Left lung (tissue), 10 donors: Measurements from ENCODE around the gene DDT. TPM values are rescaled to one million over a fixed set of nuclear protein-coding genes. Genes with fewer than 3 reads are reported as not detected.
A peak's percentile ranks its signal among the peaks of the same experiment; 100 is the strongest.
"Not testable (repeated sequence)": the region's sequence is repeated elsewhere in the genome, so short reads cannot be mapped to it uniquely, and the experiment has no call there.

Experiments used
- ATAC-seq: fragments of 200-7000 bp; cut with Tn5 transposase; one replicate; pipeline ENCODE4 v1.9.1; 2020; ENCODE audit warnings: moderate library complexity
- DNase-seq, 4 donors: peaks; one replicate each; pipeline ENCODE4 v3.0.0-alpha.2; 2013 to 2020
- H3K27ac ChIP-seq, 2 donors: fragments of 200-600 bp; sonication (generic) in 1 of 2; one replicate each; pipeline versions ENCODE4 v1.5.0 to v1.8.0; 2020 to 2021
- H3K27me3 ChIP-seq, 2 donors: fragments of 200-600 bp; sonication (generic) in 1 of 2; one replicate each; pipeline versions ENCODE4 v1.5.0 to v1.8.0; 2020 to 2021
- H3K36me3 ChIP-seq, 2 donors: fragments of 200-600 bp; sonication (generic) in 1 of 2; one replicate each; pipeline versions ENCODE4 v1.5.0 to v1.8.0; 2020 to 2021
- H3K4me1 ChIP-seq, 2 donors: fragments of 200-600 bp; one replicate each; pipeline ENCODE4 v1.8.0; 2021
- H3K4me3 ChIP-seq, 2 donors: fragments of 200-600 bp; sonication (generic) in 1 of 2; one replicate each; pipeline versions ENCODE4 v1.5.0 to v1.8.0; 2020 to 2021; ENCODE audit warnings: mild to moderate bottlenecking in 1 of 2
- H3K9me3 ChIP-seq, 2 donors: fragments of 200-600 bp; sonication (generic) in 1 of 2; one replicate each; pipeline versions ENCODE4 v1.5.0 to v1.8.0; 2020 to 2021
- intact Hi-C, 2 donors: fragments of 100-400 bp; cut with DNase I; formaldehyde crosslinking; loops; one replicate each; pipeline versions ENCODE4 v1.11.2 to v1.14.2; 2022
- polyA plus RNA-seq, 6 donors: library from polyadenylated mRNA; unstranded; fragments of 120-200 nt; gene quantifications; one replicate each; pipeline ENCODE4 v1.2.1, GENCODE V29; 2013; ENCODE audit not compliant: insufficient read length in 6 of 6
- total RNA-seq, 2 donors: library from RNA; stranded (reverse); fragmentation: NEBNext Ultra II Directional; extraction: Animal tissue kit (Norgen Biotek cat#: 25700); gene quantifications; one replicate each; pipeline ENCODE4 v1.2.1, GENCODE V29; 2021
- TF ChIP-seq, protein P1 (sequence below), 2 donors: fragments of 200-600 bp; sonication (generic) in 1 of 2; IDR thresholded peaks; one replicate each; pipeline versions ENCODE4 v1.5.0 to v1.8.0; 2021; ENCODE audit warnings: antibody characterized with exemption in 2 of 2
- donor health status: DM: no; HTN: yes; CAD: no.
- donor health status: DM: no; HTN: no; CAD: no.

Gene DDT
- total and polyA plus RNA-seq, 8 donors = 52.5 to 132 (median 67.8) TPM

DNA sequence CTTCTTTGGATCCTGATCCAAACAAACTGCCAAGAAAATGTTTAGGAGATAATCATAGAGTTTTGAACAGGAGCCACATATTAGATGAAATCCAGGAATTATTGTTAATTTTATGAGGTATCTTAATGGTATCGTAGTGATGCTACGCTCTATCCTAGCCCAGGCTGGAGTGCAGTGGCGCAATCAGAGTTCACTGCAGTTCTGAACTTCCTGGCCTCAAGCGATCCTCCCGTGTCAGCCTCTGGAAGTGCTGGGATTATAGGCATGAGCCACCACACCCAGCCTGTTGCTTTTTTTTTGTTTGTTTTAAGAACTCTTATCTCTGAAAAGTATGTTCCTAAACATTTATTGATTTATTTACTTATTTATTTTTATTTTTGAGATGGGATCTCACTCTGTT, 28.6 kb upstream of the DDT start:
- intact Hi-C loops = no loop called here
- no peak for DNase-seq

DNA sequence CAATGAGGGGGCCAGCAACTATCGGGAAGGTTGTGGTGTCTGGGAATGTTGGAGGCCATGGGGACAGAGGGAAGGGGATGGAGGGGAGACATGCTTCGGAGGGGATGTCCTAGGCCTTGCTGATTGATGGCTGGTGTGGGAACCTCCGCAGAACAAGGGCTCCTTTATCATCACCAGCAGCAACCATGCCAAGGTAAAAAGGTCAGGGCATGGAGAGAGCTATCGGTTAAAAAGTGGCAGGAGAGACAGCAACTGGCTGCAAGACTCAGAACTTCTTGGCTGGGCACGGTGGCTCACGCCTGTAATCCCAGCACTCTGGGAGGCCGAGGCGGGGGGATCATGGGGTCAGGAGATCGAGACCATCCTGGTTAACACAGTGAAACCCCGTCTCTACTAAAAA, 28.0 kb upstream of the DDT start:
- ATAC-seq (no peak), DNase-seq (no peak)
- Histone ChIP-seq H3K36me3 (no peaks in the 10 kb centered on the region), H3K27ac (no peak overlapping the region), H3K9me3 (no peaks in the 10 kb centered on the region), H3K27me3 (no peaks in the 10 kb centered on the region), H3K4me1 (no peaks in the 10 kb centered on the region), H3K4me3 (no peak overlapping the region)
- intact Hi-C loops = no loop called here
- TF ChIP-seq, protein P1, sequence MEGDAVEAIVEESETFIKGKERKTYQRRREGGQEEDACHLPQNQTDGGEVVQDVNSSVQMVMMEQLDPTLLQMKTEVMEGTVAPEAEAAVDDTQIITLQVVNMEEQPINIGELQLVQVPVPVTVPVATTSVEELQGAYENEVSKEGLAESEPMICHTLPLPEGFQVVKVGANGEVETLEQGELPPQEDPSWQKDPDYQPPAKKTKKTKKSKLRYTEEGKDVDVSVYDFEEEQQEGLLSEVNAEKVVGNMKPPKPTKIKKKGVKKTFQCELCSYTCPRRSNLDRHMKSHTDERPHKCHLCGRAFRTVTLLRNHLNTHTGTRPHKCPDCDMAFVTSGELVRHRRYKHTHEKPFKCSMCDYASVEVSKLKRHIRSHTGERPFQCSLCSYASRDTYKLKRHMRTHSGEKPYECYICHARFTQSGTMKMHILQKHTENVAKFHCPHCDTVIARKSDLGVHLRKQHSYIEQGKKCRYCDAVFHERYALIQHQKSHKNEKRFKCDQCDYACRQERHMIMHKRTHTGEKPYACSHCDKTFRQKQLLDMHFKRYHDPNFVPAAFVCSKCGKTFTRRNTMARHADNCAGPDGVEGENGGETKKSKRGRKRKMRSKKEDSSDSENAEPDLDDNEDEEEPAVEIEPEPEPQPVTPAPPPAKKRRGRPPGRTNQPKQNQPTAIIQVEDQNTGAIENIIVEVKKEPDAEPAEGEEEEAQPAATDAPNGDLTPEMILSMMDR (IDR thresholded peaks at IDR 0.05) = no peak

More for the DNA sequence above, 28.6 kb upstream of the DDT start:
- H3K27ac ChIP-seq = no peak overlapping the region
- no peak overlapping the region for H3K4me3 ChIP-seq
- H3K36me3 ChIP-seq = no peaks in the 10 kb centered on the region
- no peaks in the 10 kb centered on the region for H3K9me3 ChIP-seq
- ATAC-seq = no peak
- no peaks in the 10 kb centered on the region for H3K27me3 ChIP-seq
- H3K4me1 ChIP-seq = no peaks in the 10 kb centered on the region
- TF ChIP-seq, protein P1 (IDR thresholded peaks at IDR 0.05) = no peak

DNA sequence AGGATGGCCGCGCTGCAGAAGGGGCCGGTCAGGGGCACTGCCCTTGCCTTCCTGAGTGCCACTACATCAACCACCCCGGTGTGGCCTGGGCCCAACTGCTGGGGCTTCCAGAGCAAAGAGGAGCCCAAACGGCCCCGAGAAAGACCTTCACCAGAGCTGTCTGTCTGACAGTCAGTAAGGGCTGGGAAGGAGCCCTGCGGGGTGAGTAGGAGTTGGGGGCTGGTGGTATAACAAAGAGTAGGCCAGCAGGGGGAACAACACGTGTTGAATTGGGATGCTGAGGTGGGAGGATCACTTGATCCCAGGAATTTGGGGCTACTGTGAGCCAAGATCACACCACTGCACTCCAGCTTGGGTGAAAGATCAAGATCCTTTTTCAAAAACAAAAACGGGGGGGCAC, 27.1 kb upstream of the DDT start:
- ATAC-seq = no peak
- intact Hi-C loops = no loop called here
- TF ChIP-seq, protein P1 (IDR thresholded peaks at IDR 0.05) = no peak
- Histone ChIP-seq H3K27ac (no peak overlapping the region), H3K4me1 (no peaks in the 10 kb centered on the region), H3K36me3 (no peaks in the 10 kb centered on the region), H3K4me3 (no peak overlapping the region), H3K27me3 (no peaks in the 10 kb centered on the region), H3K9me3 (no peaks in the 10 kb centered on the region)
- DNase-seq = peak in 1 of 4 donors; percentile 74

DNA sequence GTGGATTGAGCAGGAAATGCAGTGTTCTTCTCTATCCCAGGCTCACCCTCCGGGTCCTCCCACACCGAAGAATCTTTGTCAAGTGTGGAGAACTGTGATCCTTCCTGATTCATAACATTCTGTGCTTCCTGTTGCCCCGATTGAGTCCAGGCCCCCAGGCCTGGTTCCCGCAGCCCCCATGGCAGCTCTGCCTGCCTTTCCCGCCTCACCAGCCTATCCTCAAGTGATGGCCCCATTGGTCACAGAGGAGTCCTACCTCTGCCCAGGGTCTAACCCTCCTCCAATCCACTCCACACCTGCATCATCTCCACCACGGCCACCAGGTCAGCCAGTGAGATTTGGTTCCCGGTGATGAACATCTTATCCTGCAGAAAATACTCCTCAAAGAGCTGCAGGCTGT, 25.5 kb upstream of the DDT start:
- intact Hi-C loops = not testable (repeated sequence)

DNA sequence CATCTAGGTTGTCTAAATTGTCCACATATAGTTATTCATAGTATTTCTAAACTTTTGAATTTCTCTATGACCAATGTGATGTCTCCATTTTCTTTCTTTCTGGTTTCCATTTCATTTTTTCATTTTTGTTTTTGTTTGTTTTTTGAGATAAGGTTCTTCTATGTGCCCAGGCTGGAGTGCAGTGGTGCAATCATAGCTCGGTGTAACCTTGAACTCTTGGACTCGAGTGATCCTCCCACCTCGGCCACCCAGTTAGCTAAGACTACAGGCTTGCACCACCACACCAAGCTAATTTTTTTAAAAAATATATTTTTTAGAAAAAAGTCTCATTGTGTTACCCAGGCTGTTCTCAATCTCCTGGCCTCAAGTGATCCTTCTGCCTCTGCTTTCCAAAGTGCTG, 22.9 kb upstream of the DDT start:
- intact Hi-C loops = no loop called here

More for the DNA sequence above, 25.5 kb upstream of the DDT start:
- not testable (repeated sequence) for H3K27ac ChIP-seq, H3K27me3 ChIP-seq, DNase-seq, ATAC-seq, H3K4me3 ChIP-seq, H3K9me3 ChIP-seq, H3K4me1 ChIP-seq, H3K36me3 ChIP-seq

DNA sequence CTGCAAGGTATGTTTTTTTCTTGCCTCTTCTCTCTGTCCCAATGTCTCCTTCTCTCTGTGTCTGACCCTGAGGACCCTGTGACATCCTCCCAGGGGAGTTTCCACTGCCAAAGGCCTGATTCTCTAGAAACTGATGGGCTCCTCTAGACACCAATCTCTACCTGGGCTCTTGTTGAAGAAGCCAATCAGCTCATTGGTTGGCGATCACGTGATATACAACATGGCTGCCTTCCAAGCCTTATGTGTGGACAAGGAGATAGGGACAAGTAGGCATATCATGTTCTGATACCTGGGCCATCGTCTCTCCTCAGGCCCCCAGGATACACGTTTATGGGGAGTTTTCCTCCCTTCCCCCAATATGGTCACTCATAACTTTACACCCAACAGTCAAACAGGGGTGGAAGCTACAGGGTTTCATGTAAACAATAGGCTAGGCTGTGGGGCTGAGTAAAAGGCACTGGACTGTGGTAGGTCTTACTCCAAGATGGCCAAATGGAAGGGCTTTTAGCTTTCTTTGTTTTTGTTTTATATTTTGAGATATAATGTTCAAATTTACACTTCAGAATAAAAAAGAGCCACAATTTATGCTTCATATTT, 19.4 kb upstream of the DDT start:
- H3K27ac ChIP-seq, H3K4me1 ChIP-seq, intact Hi-C loops, H3K27me3 ChIP-seq, H3K9me3 ChIP-seq, H3K4me3 ChIP-seq, ATAC-seq, H3K36me3 ChIP-seq, DNase-seq: not testable (repeated sequence)

More for the DNA sequence above, 22.9 kb upstream of the DDT start:
- Histone ChIP-seq H3K27ac (no peak overlapping the region), H3K27me3 (no peaks in the 10 kb centered on the region), H3K9me3 (no peaks in the 10 kb centered on the region), H3K36me3 (no peaks in the 10 kb centered on the region), H3K4me1 (no peaks in the 10 kb centered on the region), H3K4me3 (no peak overlapping the region)
- TF ChIP-seq, protein P1 (IDR thresholded peaks at IDR 0.05) = no peak
- DNase-seq (no peak), ATAC-seq (no peak)

DNA sequence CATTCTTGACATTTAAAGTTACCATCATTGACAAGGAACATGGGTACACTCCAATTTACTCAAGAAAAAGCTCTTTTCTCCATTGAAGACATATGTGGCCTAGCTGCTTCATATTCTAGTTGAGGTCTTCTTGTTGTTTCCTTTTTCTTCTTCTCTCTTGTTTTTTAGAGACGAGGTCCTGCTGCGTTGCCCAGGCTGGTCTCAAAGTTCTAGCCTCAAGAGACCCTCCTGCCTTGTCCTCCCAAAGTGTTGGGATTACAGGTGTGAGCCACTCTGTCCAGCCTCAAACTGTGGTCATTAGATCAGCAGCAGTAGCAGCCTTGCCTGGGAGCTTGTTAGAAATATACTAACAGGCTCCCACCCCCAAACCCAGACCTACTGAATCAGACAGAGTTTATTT, 18.8 kb upstream of the DDT start:
- H3K27ac ChIP-seq, H3K4me3 ChIP-seq, ATAC-seq, H3K9me3 ChIP-seq, intact Hi-C loops, H3K4me1 ChIP-seq, H3K27me3 ChIP-seq, H3K36me3 ChIP-seq, DNase-seq: not testable (repeated sequence)

DNA sequence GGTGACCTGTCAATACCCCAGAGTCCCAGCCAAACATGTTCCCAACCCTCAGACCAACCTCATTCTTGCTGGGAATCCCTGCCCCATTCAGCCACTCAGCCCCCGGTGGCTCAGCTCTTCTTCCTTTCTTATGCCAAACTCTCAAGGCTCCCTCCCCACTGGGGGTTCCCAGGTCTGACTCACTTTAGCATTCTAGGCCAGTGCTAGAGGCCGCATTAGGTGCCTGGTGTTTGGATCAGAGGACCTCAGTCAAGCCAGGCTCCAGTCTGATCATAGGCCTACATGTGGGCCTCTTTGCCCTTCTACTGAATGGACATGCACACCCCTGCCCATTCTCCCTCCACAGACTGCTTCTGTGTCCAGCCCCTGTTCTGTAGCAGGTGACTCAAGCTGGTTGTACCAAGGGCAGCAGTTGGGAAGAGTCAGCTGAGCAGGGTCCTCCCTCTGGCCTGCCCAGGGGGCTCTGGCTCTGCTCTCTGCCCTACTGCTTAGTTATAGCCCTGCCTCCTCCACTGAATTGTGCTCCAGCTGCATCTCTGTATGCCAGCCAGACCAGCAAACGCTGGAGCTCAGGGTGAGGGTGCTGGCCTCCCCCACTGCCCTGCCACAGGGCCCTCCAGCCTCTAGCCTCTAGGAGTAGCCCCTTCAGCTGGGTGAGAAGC, 15.5 kb upstream of the DDT start:
- H3K27ac ChIP-seq, DNase-seq, H3K27me3 ChIP-seq, ATAC-seq, intact Hi-C loops, H3K4me3 ChIP-seq, H3K36me3 ChIP-seq, H3K9me3 ChIP-seq, H3K4me1 ChIP-seq: not testable (repeated sequence)

DNA sequence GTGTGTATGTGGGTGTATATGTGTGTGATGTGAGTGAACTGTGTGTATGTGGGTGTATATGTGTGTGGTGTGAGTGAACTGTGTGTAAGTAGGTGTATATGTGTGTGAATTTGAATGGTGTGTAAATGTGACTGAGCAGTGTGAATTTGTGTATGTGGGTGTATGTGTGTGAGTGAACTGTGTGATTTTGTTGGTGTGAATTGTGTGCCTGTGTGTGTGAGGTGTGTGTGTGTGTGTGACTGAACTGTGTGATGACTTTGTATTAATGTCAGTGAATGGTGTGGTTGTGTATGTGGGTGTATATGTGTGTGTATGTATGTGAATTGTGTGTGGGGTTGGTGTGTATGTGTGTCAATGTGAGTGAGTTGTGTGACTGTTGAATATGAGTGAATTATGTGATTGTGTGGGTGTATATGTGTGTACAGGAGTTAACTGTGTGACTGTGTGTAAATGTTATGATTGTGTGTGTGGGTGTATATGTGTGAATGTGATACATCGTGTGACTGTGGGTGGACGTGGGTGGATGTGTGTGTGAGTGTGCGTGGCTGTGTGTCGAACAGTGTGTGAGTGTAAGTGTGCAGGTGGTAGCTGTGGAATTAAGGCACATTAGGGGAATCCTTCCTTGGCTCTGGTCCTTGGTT, 12.4 kb upstream of the DDT start:
- H3K4me1 ChIP-seq, H3K27me3 ChIP-seq, H3K9me3 ChIP-seq, intact Hi-C loops, H3K4me3 ChIP-seq, H3K27ac ChIP-seq, ATAC-seq, DNase-seq, H3K36me3 ChIP-seq: not testable (repeated sequence)
